Neuronal stem cell (in vitro differentiated cells): ENCODE data around the gene CYSTM1.

Source experiments
- DNase-seq: peaks from one replicate; pipeline ENCODE4 v3.0.0-alpha.2; 2013; ENCODE audit warnings: low spot score
- H2AFZ ChIP-seq: one replicate; pipeline ENCODE4 v1.6.1; 2013; ENCODE audit warnings: mild to moderate bottlenecking, low read length, inconsistent platforms
- H2AK5ac ChIP-seq: 2 replicates; pipeline ENCODE4 v1.6.1; 2013; ENCODE audit warnings: low read depth, mild to moderate bottlenecking, inconsistent platforms, low read length, moderate library complexity, mixed read lengths
- H2BK120ac ChIP-seq: 2 replicates; pipeline ENCODE4 v1.6.1; 2013; ENCODE audit warnings: low read depth, mild to moderate bottlenecking, inconsistent platforms, low read length, moderate library complexity, mixed read lengths
- H2BK12ac ChIP-seq: one replicate; pipeline ENCODE4 v1.6.1; 2013; ENCODE audit warnings: low read length, inconsistent platforms
- H2BK15ac ChIP-seq: 2 replicates; pipeline ENCODE4 v1.6.1; 2013; ENCODE audit warnings: mild to moderate bottlenecking, low read length, inconsistent platforms, mixed read lengths
- H2BK5ac ChIP-seq: one replicate; pipeline ENCODE4 v1.6.1; 2013; ENCODE audit warnings: inconsistent platforms, mild to moderate bottlenecking, low read length, moderate library complexity
- H3K14ac ChIP-seq: one replicate; pipeline ENCODE4 v1.6.1; 2013; ENCODE audit warnings: low read length, inconsistent platforms
- H3K18ac ChIP-seq: 2 replicates; pipeline ENCODE4 v1.6.1; 2013; ENCODE audit warnings: low read length, inconsistent platforms
- H3K23ac ChIP-seq: 2 replicates; pipeline ENCODE4 v1.6.1; 2013; ENCODE audit warnings: low read depth, mild to moderate bottlenecking, mixed read lengths, low read length, inconsistent platforms; ENCODE audit not compliant: poor library complexity
- H3K27ac ChIP-seq: replicated peaks from 3 replicates; pipeline ENCODE4 v1.5.1; 2013; ENCODE audit warnings: low read length, inconsistent platforms
- H3K27me3 ChIP-seq, 3 experiments: 2 replicates each; pipeline ENCODE4 v1.6.1; 2013; ENCODE audit warnings: low read length in 3 of 3, mild to moderate bottlenecking in 2 of 3, inconsistent platforms in 1 of 3, low read depth in 1 of 3, mixed read lengths in 1 of 3, moderate library complexity in 1 of 3; ENCODE audit not compliant: control insufficient read depth in 3 of 3, insufficient read depth in 3 of 3
- H3K36me3 ChIP-seq, 2 donors: replicated peaks in 1 of 2; 2 replicates each; pipeline ENCODE4 v1.6.1; 2013; ENCODE audit warnings: low read length in 2 of 2; ENCODE audit not compliant: control insufficient read depth in 2 of 2, insufficient read depth in 2 of 2
- H3K4ac ChIP-seq: 2 replicates; pipeline ENCODE4 v1.6.1; 2013; ENCODE audit warnings: inconsistent platforms, mild to moderate bottlenecking, low read length, moderate library complexity
- H3K4me1 ChIP-seq, 2 donors: 1 replicate in 1 of 2; 2 replicates in 1 of 2; pipeline ENCODE4 v1.6.1; 2013; ENCODE audit warnings: low read length in 2 of 2, low read depth in 1 of 2; ENCODE audit not compliant: control insufficient read depth in 2 of 2, insufficient read depth in 1 of 2
- H3K4me2 ChIP-seq: one replicate; pipeline ENCODE4 v1.6.1; 2013; ENCODE audit warnings: mild to moderate bottlenecking, low read length, inconsistent platforms; ENCODE audit not compliant: insufficient read depth, poor library complexity, severe bottlenecking
- H3K4me3 ChIP-seq, 2 donors: 2 replicates each; pipeline ENCODE4 v1.5.1; 2013; ENCODE audit warnings: low read length in 2 of 2, mild to moderate bottlenecking in 2 of 2, inconsistent platforms in 1 of 2, moderate library complexity in 1 of 2
- H3K79me1 ChIP-seq: one replicate; pipeline ENCODE4 v1.6.1; 2013; ENCODE audit warnings: low read depth, mild to moderate bottlenecking, inconsistent platforms, low read length, moderate library complexity
- H3K9ac ChIP-seq: one replicate; pipeline ENCODE4 v1.6.1; 2013; ENCODE audit warnings: mild to moderate bottlenecking, low read depth, low read length, inconsistent platforms; ENCODE audit not compliant: poor library complexity
- H3K9me3 ChIP-seq, 2 donors: replicated peaks in 1 of 2; 2 replicates each; pipeline versions ENCODE3 to v1.6.1; 2013; ENCODE audit warnings: low read length in 2 of 2, mild to moderate bottlenecking in 2 of 2, inconsistent platforms in 1 of 2, low read depth in 1 of 2, mixed read lengths in 1 of 2, moderate library complexity in 1 of 2; ENCODE audit not compliant: control insufficient read depth in 2 of 2, insufficient read depth in 1 of 2
- H4K8ac ChIP-seq: one replicate; pipeline ENCODE4 v1.6.1; 2013; ENCODE audit warnings: low read depth, mild to moderate bottlenecking, inconsistent platforms, low read length, moderate library complexity
- H4K91ac ChIP-seq: one replicate; pipeline ENCODE4 v1.6.1; 2013; ENCODE audit warnings: low read length, low read depth, mild to moderate bottlenecking, inconsistent platforms; ENCODE audit not compliant: poor library complexity
- WGBS, 2 donors: extraction: QIAGEN DNeasy Blood & Tissue Kit; methylation state at CpG; one replicate each; pipeline ENCODE4 v1.1.7; 2013; ENCODE audit warnings: missing lambda C conversion rate in 2 of 2, mixed read lengths in 1 of 2; ENCODE audit not compliant: insufficient read length in 2 of 2, insufficient replicate concordance in 1 of 2; ENCODE audit errors: extremely low coverage in 2 of 2; 5-methylcytosine and 5-hydroxymethylcytosine counted together

The CYSTM1 gene

GRCh38 chr5:140227046-140227445 lies 52.1 kb downstream of the CYSTM1 start:
- Histone ChIP-seq H3K4ac (no peak overlapping the region), H3K4me3 (no peak overlapping the region), H4K8ac (no peak overlapping the region), H3K27me3 (no peaks in the 10 kb centered on the region), H3K4me1 (peaks cover 0 to 1% of the 10 kb centered on the region in 2 donors), H3K23ac (no peak overlapping the region), H2BK5ac (no peak overlapping the region), H3K9me3 (no peaks in the 10 kb centered on the region), H3K18ac (no peak overlapping the region), H3K27ac (no peak overlapping the region), H2AFZ (no peak overlapping the region), H3K9ac (no peak overlapping the region), H3K36me3 (no peaks in the 10 kb centered on the region), H2BK15ac (no peak overlapping the region), H2BK12ac (no peak overlapping the region), H3K4me2 (no peak overlapping the region), H3K79me1 (peaks cover 3% of the 10 kb centered on the region), H2BK120ac (no peak overlapping the region), H2AK5ac (no peak overlapping the region), H3K14ac (no peak overlapping the region), H4K91ac (no peak overlapping the region)
- DNase-seq: no peak
- WGBS, 2 donors: no CpG with 5 or more reads among the region's 2 CpGs

GRCh38 chr5:140228364-140228837 lies 53.4 kb downstream of the CYSTM1 start:
- no CpG with 5 or more reads among the region's 7 CpGs for WGBS, 2 donors
- Histone ChIP-seq H3K27ac (no peak overlapping the region), H3K27me3 (no peaks in the 10 kb centered on the region)

DNA sequence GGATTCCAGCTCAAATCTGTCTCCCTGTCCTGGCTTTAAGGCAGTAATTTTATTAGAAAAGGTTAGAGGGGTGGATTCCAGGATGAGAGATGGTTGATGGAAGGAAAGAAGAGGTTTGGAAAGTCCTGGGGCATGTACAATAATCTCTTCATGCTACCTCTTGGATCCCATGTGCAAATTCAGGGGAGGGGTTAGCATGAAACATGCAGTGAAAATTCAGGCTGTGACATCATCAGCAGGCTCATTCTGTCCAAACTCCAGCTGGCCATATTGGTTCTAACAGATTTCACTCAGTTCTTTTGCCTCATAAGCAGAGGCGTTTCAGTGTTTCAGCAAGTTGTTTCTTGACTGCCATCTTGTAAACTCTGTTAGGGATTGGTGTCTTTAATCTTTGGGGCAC lies 55.4 kb downstream of the CYSTM1 start:
- H3K4me1 ChIP-seq: no peaks in the 10 kb centered on the region
- H2BK5ac ChIP-seq: no peak overlapping the region
- H3K27ac ChIP-seq: no peak overlapping the region
- no peak overlapping the region for H3K4ac ChIP-seq
- no peaks in the 10 kb centered on the region for H3K27me3 ChIP-seq
- H3K4me2 ChIP-seq: no peak overlapping the region
- no peak overlapping the region for H3K23ac ChIP-seq
- WGBS, 2 donors: no CpG with 5 or more reads among the region's 1 CpG
- no peak overlapping the region for H2BK12ac ChIP-seq
- H3K9me3 ChIP-seq: no peaks in the 10 kb centered on the region
- no peak overlapping the region for H3K9ac ChIP-seq
- DNase-seq: no peak
- H2AK5ac ChIP-seq: no peak overlapping the region
- H2BK120ac ChIP-seq: no peak overlapping the region
- no peak overlapping the region for H2AFZ ChIP-seq
- H3K36me3 ChIP-seq: no peaks in the 10 kb centered on the region
- H4K8ac ChIP-seq: no peak overlapping the region
- no peak overlapping the region for H3K14ac ChIP-seq
- H2BK15ac ChIP-seq: no peak overlapping the region
- H3K4me3 ChIP-seq: no peak overlapping the region
- no peak overlapping the region for H3K18ac ChIP-seq
- H3K79me1 ChIP-seq: peaks cover 3% of the 10 kb centered on the region
- no peak overlapping the region for H4K91ac ChIP-seq

More at GRCh38 chr5:140228364-140228837, 53.4 kb downstream of the CYSTM1 start:
- H3K4me1 ChIP-seq: peaks cover 0 to under 1% of the 10 kb centered on the region in 2 donors
- no peak overlapping the region for H2BK120ac ChIP-seq
- no peak overlapping the region for H2BK15ac ChIP-seq
- H3K4me2 ChIP-seq: no peak overlapping the region
- no peak for DNase-seq
- peak overlapping the region; percentile 8 for H3K18ac ChIP-seq
- no peak overlapping the region for H4K8ac ChIP-seq
- no peaks in the 10 kb centered on the region for H3K36me3 ChIP-seq
- H3K4ac ChIP-seq: no peak overlapping the region
- H3K23ac ChIP-seq: peak overlapping the region; percentile 56
- H2BK5ac ChIP-seq: no peak overlapping the region
- H4K91ac ChIP-seq: no peak overlapping the region
- H3K9ac ChIP-seq: peak overlapping the region; percentile 21
- H3K9me3 ChIP-seq: no peaks in the 10 kb centered on the region
- no peak overlapping the region for H2AK5ac ChIP-seq
- H3K14ac ChIP-seq: no peak overlapping the region
- no peak overlapping the region for H2AFZ ChIP-seq
- H3K4me3 ChIP-seq: peak overlapping the region in 1 of 2 donors; percentile 3
- H3K79me1 ChIP-seq: peaks cover 3% of the 10 kb centered on the region
- H2BK12ac ChIP-seq: no peak overlapping the region

GRCh38 chr5:140232731-140233130 lies 57.7 kb downstream of the CYSTM1 start:
- no peak overlapping the region for H4K8ac ChIP-seq
- no peak overlapping the region for H2BK5ac ChIP-seq
- no peak overlapping the region for H4K91ac ChIP-seq
- H3K18ac ChIP-seq: no peak overlapping the region
- no peaks in the 10 kb centered on the region for H3K9me3 ChIP-seq
- no peak overlapping the region for H3K14ac ChIP-seq
- no peak overlapping the region for H2BK15ac ChIP-seq
- no peaks in the 10 kb centered on the region for H3K36me3 ChIP-seq
- H2BK12ac ChIP-seq: no peak overlapping the region
- H2AK5ac ChIP-seq: no peak overlapping the region
- no peak overlapping the region for H3K4me2 ChIP-seq
- no peak for DNase-seq
- H3K9ac ChIP-seq: no peak overlapping the region
- no peaks in the 10 kb centered on the region for H3K27me3 ChIP-seq
- no peak overlapping the region for H3K4me3 ChIP-seq
- H3K4ac ChIP-seq: no peak overlapping the region
- H3K4me1 ChIP-seq: no peaks in the 10 kb centered on the region
- no peak overlapping the region for H2AFZ ChIP-seq
- H3K23ac ChIP-seq: no peak overlapping the region
- H3K27ac ChIP-seq: no peak overlapping the region
- no CpG with 5 or more reads among the region's 1 CpG for WGBS, 2 donors
- H2BK120ac ChIP-seq: no peak overlapping the region
- peaks cover 3% of the 10 kb centered on the region for H3K79me1 ChIP-seq
